Gastrocnemius medialis (tissue), 4 donors: ENCODE results near the gene PPP2R3C.

Experiments
- CTCF ChIP-seq, 5 experiments: fragments of 450-650 bp in 3 of 5; fragments of 200-600 bp in 2 of 5; sonication (generic) in 2 of 5; IDR thresholded peaks in 4 of 5; conservative IDR thresholded peaks in 1 of 5; 1 replicate in 4 of 5; 2 replicates in 1 of 5; pipeline ENCODE4 v1.5.1; 2016 to 2019; ENCODE audit warnings: antibody characterized with exemption in 5 of 5, mild to moderate bottlenecking in 3 of 5, moderate library complexity in 3 of 5
- POLR2A ChIP-seq, 2 donors: fragments of 450-650 bp; IDR thresholded peaks; one replicate each; pipeline ENCODE4 v1.6.1; 2017; ENCODE audit warnings: antibody characterized with exemption in 2 of 2, mild to moderate bottlenecking in 2 of 2, moderate library complexity in 2 of 2

DNA sequence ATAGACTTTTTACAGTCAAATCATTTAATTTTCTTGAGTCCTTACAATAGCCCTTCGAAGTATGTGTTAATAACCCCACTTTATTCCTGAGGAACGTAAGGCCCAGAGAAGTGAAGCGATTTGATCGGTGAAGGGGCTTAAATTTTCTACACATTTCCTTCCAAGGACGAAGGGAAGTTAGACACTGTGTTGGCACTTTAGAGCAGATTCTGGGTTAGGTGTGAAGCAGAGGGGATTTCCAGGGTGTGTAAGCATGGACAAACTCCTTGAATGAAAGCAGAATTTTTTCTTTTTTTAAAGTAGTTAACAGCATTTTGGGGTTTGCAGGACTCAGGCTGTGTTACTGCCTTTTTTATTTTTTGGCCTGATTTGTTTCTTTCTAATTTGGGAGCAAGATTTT lies 39.4 kb upstream of the PPP2R3C start:
- TF ChIP-seq CTCF (IDR thresholded peaks at IDR 0.05 in 4 of 5, conservative IDR thresholded peaks at IDR 0.05 in 1 of 5) (no peak), POLR2A (IDR thresholded peaks at IDR 0.05) (no peak)
